ENCODE measurements around the gene PAIP1. TPM values are rescaled to one million over a fixed set of nuclear protein-coding genes. Genes with fewer than 3 reads are reported as not detected.
"Not testable (repeated sequence)": the region's sequence is repeated elsewhere in the genome, so short reads cannot be mapped to it uniquely, and the experiment has no call there.

The PAIP1 gene
- total RNA-seq (2014; rRNA removed; shearing (Covaris generic)): 114 and 123 TPM in 2 replicates

- DNase-seq (ENCODE audit: low read depth): peak; percentile 85
These were observed at the start of gene PAIP1 for GRCh38 chr5:43556857-43557542. PAIP1 (minus strand) TSS chr5:43557077; CDS start chr5:43556846, 231 bp downstream.

GRCh38 chr5:43606351-43606750, 49.5 kb upstream of the PAIP1 start:
- no peak for DNase-seq (ENCODE audit: low read depth)

- no peak for DNase-seq (ENCODE audit: low read depth)
These were observed 47.8 kb upstream of the PAIP1 start for GRCh38 chr5:43604699-43605098.

- peak; percentile 66 for DNase-seq (ENCODE audit: low read depth)
These were observed 46.7 kb upstream of the PAIP1 start for GRCh38 chr5:43603344-43604217.

GRCh38 chr5:43602461-43603343, 45.8 kb upstream of the PAIP1 start, which contains the start of gene NNT:
NNT (plus strand) TSS chr5:43603180; CDS start chr5:43609196, 6,016 bp downstream.
- DNase-seq (ENCODE audit: low read depth): peak; percentile 70

GRCh38 chr5:43601454-43602260, 44.8 kb upstream of the PAIP1 start:
- peak; percentile 57 for DNase-seq (ENCODE audit: low read depth)

- DNase-seq (ENCODE audit: low read depth): not testable (repeated sequence)
These were observed 42.0 kb upstream of the PAIP1 start for GRCh38 chr5:43598927-43599326.

GRCh38 chr5:43592363-43592762, 35.5 kb upstream of the PAIP1 start:
- DNase-seq (ENCODE audit: low read depth): no peak

GRCh38 chr5:43590700-43591099, 33.8 kb upstream of the PAIP1 start:
- DNase-seq (ENCODE audit: low read depth): no peak

GRCh38 chr5:43589310-43589709, 32.4 kb upstream of the PAIP1 start:
- no peak for DNase-seq (ENCODE audit: low read depth)

GRCh38 chr5:43588842-43589241, 32.0 kb upstream of the PAIP1 start:
- no peak for DNase-seq (ENCODE audit: low read depth)

- no peak for DNase-seq (ENCODE audit: low read depth)
These were observed 27.4 kb upstream of the PAIP1 start for GRCh38 chr5:43584166-43584699.

GRCh38 chr5:43583724-43584123, 26.8 kb upstream of the PAIP1 start:
- no peak for DNase-seq (ENCODE audit: low read depth)

GRCh38 chr5:43582082-43583005, 25.5 kb upstream of the PAIP1 start:
- no peak for DNase-seq (ENCODE audit: low read depth)

- no peak for DNase-seq (ENCODE audit: low read depth)
These were observed 24.5 kb upstream of the PAIP1 start for GRCh38 chr5:43581398-43581797.

GRCh38 chr5:43580402-43581210, 23.7 kb upstream of the PAIP1 start:
- DNase-seq (ENCODE audit: low read depth): not testable (repeated sequence)

GRCh38 chr5:43573058-43573457, 16.2 kb upstream of the PAIP1 start:
- DNase-seq (ENCODE audit: low read depth): peak; percentile 26

- peak; percentile 23 for DNase-seq (ENCODE audit: low read depth)
These were observed 15.5 kb upstream of the PAIP1 start for GRCh38 chr5:43572357-43572756.

- no peak for DNase-seq (ENCODE audit: low read depth)
These were observed 14.4 kb upstream of the PAIP1 start for GRCh38 chr5:43571237-43571636.

Measured in RPMI7951 (cell line).